HG02763 (cell line): Measurements from ENCODE around the gene CGB5.
"Not testable (repeated sequence)": the region's sequence is repeated elsewhere in the genome, so short reads cannot be mapped to it uniquely, and the experiment has no call there.

Experiments used
- ATAC-seq: cut with Tn5 transposase; IDR thresholded peaks from one replicate; pipeline ENCODE4 v1.9.1; 2021; ENCODE audit warnings: mild to moderate bottlenecking, moderate library complexity; ENCODE audit not compliant: unreplicated experiment

Gene CGB5

DNA sequence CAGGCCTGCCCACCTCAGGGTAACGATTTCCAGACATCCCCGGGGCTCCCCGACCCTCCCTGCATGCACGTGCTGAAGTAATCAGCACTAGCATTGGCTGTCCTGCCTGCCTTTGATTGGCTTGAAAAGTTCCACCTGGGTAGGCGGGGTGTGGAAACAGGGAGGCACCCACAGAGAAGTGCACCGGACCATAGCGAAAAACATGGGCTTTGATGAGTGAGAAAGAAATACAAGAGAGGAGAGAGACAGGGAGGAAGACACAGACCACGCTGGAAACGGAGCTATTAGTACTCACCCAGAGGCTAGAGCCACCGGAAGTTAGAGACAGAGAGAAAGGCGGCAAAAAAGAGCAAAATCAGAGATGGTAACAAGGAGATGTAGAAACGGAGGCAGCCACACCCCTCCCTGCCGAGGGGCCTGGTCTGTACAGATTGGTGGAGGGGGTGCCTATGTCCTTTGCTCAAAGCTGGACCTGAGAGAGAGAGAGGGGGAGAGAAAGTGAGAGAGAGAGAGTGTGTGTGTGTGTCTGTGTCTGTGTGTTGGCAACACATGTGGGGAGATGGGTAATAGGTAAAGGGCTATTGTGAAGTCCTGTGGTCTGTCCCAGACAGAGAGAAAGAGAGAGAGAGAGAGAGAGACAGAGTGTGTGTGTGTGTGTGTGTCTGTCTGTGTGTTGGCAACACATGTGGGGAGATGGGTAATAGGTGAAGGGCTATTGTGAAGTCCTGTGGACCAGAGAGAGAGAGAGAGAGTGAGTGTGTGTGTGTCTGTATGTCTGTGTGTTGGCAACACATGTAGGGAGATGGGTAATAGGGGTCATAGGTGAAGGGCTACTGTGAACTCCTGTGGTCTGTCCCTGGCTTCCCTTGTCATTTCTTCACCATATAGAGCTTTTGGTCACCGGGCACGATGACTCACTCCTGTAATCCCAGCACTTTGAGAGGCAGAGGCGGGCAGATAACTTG, 22.4 kb upstream of the CGB5 start:
- ATAC-seq = no peak

- no peak for ATAC-seq
Measured at GRCh38 chr19:49022116-49022515, 21.5 kb upstream of the CGB5 start.

DNA sequence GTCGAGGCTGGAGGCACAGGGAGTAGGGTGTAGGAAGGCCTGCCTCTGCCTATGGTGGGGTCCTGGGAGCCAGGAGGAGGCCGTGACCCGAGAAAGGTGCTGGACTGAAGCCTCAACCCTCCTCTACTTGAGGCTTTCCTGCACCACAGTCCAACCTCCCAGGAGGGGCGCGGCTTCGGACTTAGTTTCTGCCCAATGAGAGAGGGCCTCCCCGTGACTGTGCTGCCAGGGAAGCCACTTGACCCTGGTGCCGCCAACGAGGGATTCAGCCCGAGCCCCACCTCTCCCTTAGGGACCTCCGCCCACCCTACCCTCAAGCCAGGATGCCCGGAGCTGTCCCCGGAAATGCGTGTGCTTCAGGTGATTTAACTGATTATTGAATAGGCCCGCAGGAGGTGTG, 19.4 kb upstream of the CGB5 start, which contains the start of gene CGB3:
Gene CGB3 (minus strand): TSS at position 101 of the 400 bp plus-strand sequence. CDS start 362 bp downstream, outside the sequence.
- not testable (repeated sequence) for ATAC-seq

- ATAC-seq = not testable (repeated sequence)
Measured at GRCh38 chr19:49025088-49025487, 18.6 kb upstream of the CGB5 start.

GRCh38 chr19:49025599-49025998, 18.0 kb upstream of the CGB5 start:
- not testable (repeated sequence) for ATAC-seq

DNA sequence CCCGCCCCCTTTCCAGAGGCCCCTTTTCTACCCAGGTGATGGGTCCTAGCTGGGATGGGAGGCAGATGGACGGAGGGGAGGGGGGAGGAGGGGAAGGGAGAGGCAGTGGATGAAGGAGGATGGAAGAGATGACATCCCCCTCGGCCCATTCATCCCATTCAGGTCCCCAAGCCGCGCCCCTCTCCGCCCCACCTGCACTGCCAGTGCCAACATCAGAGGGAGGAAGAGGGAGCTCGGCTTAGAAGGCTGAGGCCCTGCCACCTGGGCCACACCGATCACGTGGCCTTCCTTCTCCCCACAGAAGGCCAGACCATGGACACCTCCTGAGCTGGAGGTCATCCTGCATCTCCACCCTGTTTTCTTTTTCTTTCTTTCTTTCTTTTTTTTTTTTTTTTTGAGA, 15.0 kb upstream of the CGB5 start:
- ATAC-seq = not testable (repeated sequence)

GRCh38 chr19:49029749-49030148, 13.9 kb upstream of the CGB5 start:
- not testable (repeated sequence) for ATAC-seq

DNA sequence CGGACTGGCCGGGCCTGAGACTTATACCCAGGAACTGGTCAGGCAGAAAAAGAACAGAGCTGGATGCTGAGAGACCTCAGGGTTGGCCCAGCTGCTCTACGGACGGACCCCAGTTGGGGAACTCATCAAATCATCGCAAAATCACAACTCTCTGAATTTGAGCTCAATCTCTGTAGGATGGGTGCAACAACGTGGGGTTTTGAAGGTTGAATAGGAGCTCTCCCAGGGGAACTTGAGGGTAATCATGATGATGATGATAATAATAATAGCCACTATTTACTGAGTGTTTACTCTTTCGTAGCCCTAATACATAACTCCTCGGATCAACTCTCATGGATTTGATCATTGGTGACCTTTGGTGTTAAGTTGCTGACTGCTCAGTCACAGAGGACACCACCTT, 13.3 kb upstream of the CGB5 start:
- ATAC-seq = not testable (repeated sequence)

DNA sequence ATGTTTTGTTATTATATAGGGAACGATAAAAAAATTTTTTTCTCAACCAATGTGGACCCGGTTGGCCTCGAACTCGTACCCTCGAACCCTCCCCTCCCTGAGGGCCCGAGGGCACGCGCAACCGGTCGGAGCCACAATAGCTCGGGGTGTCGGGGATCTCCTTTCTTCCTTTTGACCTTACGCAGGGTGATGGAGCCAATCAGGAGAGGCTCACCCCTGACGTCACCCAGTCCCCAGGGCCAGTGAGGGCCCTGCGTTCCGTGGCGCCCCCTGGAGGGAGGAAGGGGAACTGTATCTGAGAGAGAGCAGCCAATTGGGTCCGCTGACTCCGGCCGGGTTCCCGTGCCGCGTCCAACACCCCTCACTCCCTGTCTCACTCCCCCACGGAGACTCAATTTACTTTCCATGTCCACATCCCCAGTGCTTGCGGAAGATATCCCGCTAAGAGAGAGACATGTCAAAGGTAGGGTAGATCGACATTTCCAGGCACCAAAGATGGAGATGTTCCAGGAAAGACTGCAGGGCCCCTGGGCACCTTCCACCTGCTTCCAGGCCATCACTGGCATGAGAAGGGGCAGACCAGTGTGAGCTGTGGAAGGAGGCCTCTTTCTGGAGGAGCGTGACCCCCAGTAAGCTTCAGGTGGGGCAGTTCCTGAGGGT, 11.9 kb upstream of the CGB5 start, which contains the start of gene CGB2:
Gene CGB2 (plus strand): TSS at position 249 of the 660 bp plus-strand sequence. CDS start 206 bp downstream, at position 455.
- ATAC-seq = not testable (repeated sequence)

DNA sequence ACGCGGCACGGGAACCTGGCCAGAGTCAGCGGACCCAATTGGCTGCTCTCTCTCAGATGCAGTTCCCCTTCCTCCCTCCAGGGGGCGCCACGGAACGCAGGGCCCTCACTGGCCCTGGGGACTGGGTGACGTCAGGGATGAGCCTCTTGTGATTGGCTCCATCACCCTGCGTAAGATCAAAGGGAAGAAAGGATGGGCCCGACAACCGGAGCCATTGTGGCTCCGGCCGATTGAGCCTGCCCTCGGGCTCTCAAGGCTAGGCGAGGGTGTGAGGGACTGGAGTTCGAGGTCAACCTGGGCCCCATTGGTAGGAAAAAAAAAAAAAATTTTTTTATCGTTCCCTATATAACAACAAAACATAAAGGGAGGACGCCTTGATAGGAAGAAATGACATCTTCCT, 6.8 kb upstream of the CGB5 start, which contains the start of gene CGB1:
Gene CGB1 (minus strand): TSS at position 81 of the 400 bp plus-strand sequence. CDS start 184 bp downstream, outside the sequence.
- not testable (repeated sequence) for ATAC-seq

- not testable (repeated sequence) for ATAC-seq
Measured at GRCh38 chr19:49038111-49038510, 5.5 kb upstream of the CGB5 start.

GRCh38 chr19:49038557-49039276, 4.9 kb upstream of the CGB5 start:
- not testable (repeated sequence) for ATAC-seq

GRCh38 chr19:49039736-49040135, 3.9 kb upstream of the CGB5 start:
- not testable (repeated sequence) for ATAC-seq

GRCh38 chr19:49042177-49042576, 1.5 kb upstream of the CGB5 start:
- no peak for ATAC-seq

DNA sequence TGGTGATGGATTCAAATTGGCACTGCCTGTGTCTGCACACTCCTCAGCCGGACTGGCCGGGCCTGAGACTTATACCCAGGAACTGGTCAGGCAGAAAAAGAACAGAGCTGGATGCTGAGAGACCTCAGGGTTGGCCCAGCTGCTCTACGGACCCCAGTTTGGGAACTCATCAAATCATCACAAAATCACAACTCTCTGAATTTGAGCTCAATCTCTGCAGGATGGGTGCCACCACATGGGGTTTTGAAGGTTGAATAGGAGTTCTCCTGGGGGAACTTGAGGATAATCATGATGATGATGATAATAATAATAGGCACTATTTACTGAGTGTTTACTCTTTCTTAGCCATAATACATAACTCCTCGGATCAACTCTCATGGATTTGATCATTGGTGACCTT, 982 bp upstream of the CGB5 start:
- ATAC-seq = not testable (repeated sequence)

GRCh38 chr19:49049011-49049410, 5.4 kb downstream of the CGB5 start, which contains the start of gene CGB8:
CGB8 (minus strand) TSS chr19:49049111; CDS start chr19:49048739, 372 bp downstream.
- ATAC-seq = not testable (repeated sequence)

- ATAC-seq = not testable (repeated sequence)
Measured at GRCh38 chr19:49049834-49050233, 6.2 kb downstream of the CGB5 start.

- ATAC-seq = not testable (repeated sequence)
Measured at GRCh38 chr19:49050376-49051033, 6.9 kb downstream of the CGB5 start.

GRCh38 chr19:49056101-49056901, 12.7 kb downstream of the CGB5 start:
- ATAC-seq = no peak
